Testis (tissue), 5 donors: ENCODE results near the gene DNAJC30. TPM values are rescaled to one million over a fixed set of nuclear protein-coding genes. Genes with fewer than 3 reads are reported as not detected.

Experiments
- DNase-seq: peaks from one replicate; pipeline ENCODE4 v3.0.0-alpha.2; 2019
- H3K27ac ChIP-seq, 2 donors: fragments of 200-600 bp; sonication (generic); one replicate each; pipeline ENCODE4 v1.5.1; 2019
- H3K27me3 ChIP-seq: fragments of 200-600 bp; sonication (generic); one replicate; pipeline ENCODE4 v1.5.1; 2019
- H3K36me3 ChIP-seq: fragments of 200-600 bp; sonication (generic); one replicate; pipeline ENCODE4 v1.5.1; 2017; ENCODE audit warnings: low read depth; ENCODE audit errors: missing control alignments
- H3K4me1 ChIP-seq: fragments of 200-600 bp; sonication (generic); one replicate; pipeline ENCODE4 v1.5.1; 2019
- H3K4me3 ChIP-seq, 2 donors: fragments of 200-600 bp; sonication (generic); one replicate each; pipeline ENCODE4 v1.5.1; 2017 to 2019
- H3K9me3 ChIP-seq: fragments of 200-600 bp; sonication (generic); one replicate; pipeline ENCODE4 v1.5.1; 2017
- CTCF ChIP-seq, 3 experiments: fragments of 450-650 bp in 2 of 3; fragments of 200-600 bp in 1 of 3; sonication (generic) in 1 of 3; IDR thresholded peaks; one replicate each; pipeline ENCODE4 v1.5.1; 2016 to 2019; ENCODE audit warnings: antibody characterized with exemption in 3 of 3, mild to moderate bottlenecking in 2 of 3, moderate library complexity in 1 of 3
- POLR2A ChIP-seq: fragments of 450-650 bp; IDR thresholded peaks from one replicate; pipeline ENCODE4 v1.6.1; 2017; ENCODE audit warnings: antibody characterized with exemption, mild to moderate bottlenecking, moderate library complexity
- WGBS, 2 donors: methylation state at CpG; one replicate each; pipeline ENCODE4 v1.1.5; 2018; 5-methylcytosine and 5-hydroxymethylcytosine counted together
- intact Hi-C: fragments of 100-400 bp; cut with DNase I; formaldehyde crosslinking; loops from one replicate; pipeline ENCODE4 v1.15.1; 2023; ENCODE audit warnings: low total_unique reads
- long read RNA-seq, 2 donors: transcript quantifications; one replicate each; lab custom pipeline, GENCODE V29; 2026
- polyA plus RNA-seq: library from polyadenylated mRNA; stranded (reverse); fragments of 350-450 nt; fragmentation: Illumina TruSeq; extraction: RNeasy Lipid Tissue Mini Kit (QIAGEN cat#74804); gene quantifications from one replicate; pipeline ENCODE4 v1.2.3, GENCODE V29; 2014; ENCODE audit warnings: low read depth, low replicate concordance; ENCODE audit not compliant: insufficient read depth
- total RNA-seq, 2 donors: library from RNA; depleted of rRNA; stranded (reverse); fragments of >200 nt; gene quantifications; one replicate each; pipeline ENCODE4 v1.2.3, GENCODE V29; 2016

DNAJC30 gene
- total RNA-seq: 10 to 100 TPM; 19.7 to 25.0 TPM
- polyA plus RNA-seq: 27.7 TPM
- long read RNA-seq, donor 1, transcript DNAJC30-201 (1 exons, 2,485 nt): major isoform, 34 of 34 reads
- long read RNA-seq, donor 1, partial matches to known transcripts: 0 of 34 reads
- long read RNA-seq, donor 1, other reads (novel, unspliced or antisense): 0 of 34 reads
- long read RNA-seq, donor 2, transcript DNAJC30-201 (1 exons, 2,485 nt): major isoform, 28 of 93 reads
- long read RNA-seq, donor 2, partial matches to known transcripts: 37 of 93 reads
- long read RNA-seq, donor 2, other reads (novel, unspliced or antisense): 28 of 93 reads

- WGBS, 2 donors: 0% methylated on average over 35 to 68 of the region's 68 CpGs
- Histone ChIP-seq H3K27ac (peak within 1 kb of the TSS; percentile 77 to 83), H3K9me3 (no peaks in the 10 kb centered on the region), H3K4me3 (peak within 1 kb of the TSS; percentile 89 to 91), H3K36me3 (no peaks in the 10 kb centered on the region), H3K27me3 (no peaks in the 10 kb centered on the region), H3K4me1 (peaks cover 44% of the 10 kb centered on the region)
- DNase-seq: peak; percentile 98
- intact Hi-C loops: no loop called here
- no peak for TF ChIP-seq POLR2A
- no peak for TF ChIP-seq CTCF (IDR thresholded peaks at IDR 0.05)
Measured at GRCh38 chr7:73683056-73683787, at the start of gene DNAJC30, which contains the start of gene BUD23. DNAJC30 (minus strand) TSS chr7:73683453; CDS start chr7:73683423, 30 bp downstream. BUD23 (plus strand) TSS chr7:73683597; CDS start chr7:73683626, 29 bp downstream.

- Histone ChIP-seq H3K4me3 (no peak overlapping the region), H3K27ac (no peak overlapping the region), H3K36me3 (no peaks in the 10 kb centered on the region), H3K27me3 (no peaks in the 10 kb centered on the region), H3K4me1 (peaks cover 1% of the 10 kb centered on the region), H3K9me3 (no peaks in the 10 kb centered on the region)
- intact Hi-C loops: no loop called here
- WGBS, 2 donors: 72 to 81% methylated on average over 2 of the region's 2 CpGs
- TF ChIP-seq POLR2A (no peak), CTCF (IDR thresholded peaks at IDR 0.05) (no peak)
- no peak for DNase-seq
Measured at GRCh38 chr7:73732397-73732796, 49.1 kb upstream of the DNAJC30 start.

GRCh38 chr7:73730485-73730884, 47.2 kb upstream of the DNAJC30 start:
- no peaks in the 10 kb centered on the region for H3K36me3 ChIP-seq
- intact Hi-C loops: no loop called here
- H3K27ac ChIP-seq: no peak overlapping the region
- H3K4me1 ChIP-seq: no peaks in the 10 kb centered on the region
- H3K9me3 ChIP-seq: no peaks in the 10 kb centered on the region
- H3K27me3 ChIP-seq: no peaks in the 10 kb centered on the region
- no peak for DNase-seq
- H3K4me3 ChIP-seq: no peak overlapping the region
- TF ChIP-seq POLR2A (no peak), CTCF (IDR thresholded peaks at IDR 0.05) (no peak)
- WGBS, 2 donors: 39 to 51% methylated on average over 3 of the region's 3 CpGs

GRCh38 chr7:73728551-73728950, 45.3 kb upstream of the DNAJC30 start:
- Histone ChIP-seq H3K27me3 (no peaks in the 10 kb centered on the region), H3K9me3 (no peaks in the 10 kb centered on the region), H3K27ac (no peak overlapping the region), H3K4me1 (no peaks in the 10 kb centered on the region), H3K36me3 (no peaks in the 10 kb centered on the region), H3K4me3 (no peak overlapping the region)
- intact Hi-C loops: loop anchor here (5.0 kb wide), 1 partner anchor 121 kb away; no protein-coding TSS in a partner anchor
- DNase-seq: no peak
- 70 to 72% methylated on average over 5 of the region's 5 CpGs for WGBS, 2 donors
- no peak for TF ChIP-seq CTCF (IDR thresholded peaks at IDR 0.05)
- no peak for TF ChIP-seq POLR2A
